ENCODE measurements around the gene TMEM219. TPM values are rescaled to one million over a fixed set of nuclear protein-coding genes. Genes with fewer than 3 reads are reported as not detected.

TMEM219 gene
- total and polyA plus RNA-seq, 10 of the 15 experiments (the other 5 are each of a cell fraction or from before 2014, with no cell fraction given), result 33.6 to 74.6 (median 56.5) TPM

GRCh38 chr16:29940656-29941055, 21.2 kb upstream of the TMEM219 start:
- Histone ChIP-seq H3K4me1 (ENCODE audit: control insufficient read depth, insufficient read depth, low read length) (no peaks in the 10 kb centered on the region), H3K79me2 (ENCODE audit: control insufficient read depth, insufficient read depth, low read length) (no peaks in the 10 kb centered on the region), H2AFZ (ENCODE audit: control insufficient read depth, low read depth, low read length) (no peak overlapping the region), H3K9me3 (replicated peaks; ENCODE audit: control insufficient read depth, insufficient read depth, low read length) (no peaks in the 10 kb centered on the region), H4K20me1 (ENCODE audit: control insufficient read depth, insufficient read depth) (no peaks in the 10 kb centered on the region), H3K27ac (ENCODE audit: control insufficient read depth, insufficient read depth) (no peak overlapping the region), H3K27me3 (replicated peaks in 1 of 2; ENCODE audit: control insufficient read depth in 2 of 2, insufficient read depth in 2 of 2, low read length in 1 of 2) (no peaks in the 10 kb centered on the region; a peak in 3 of 4 replicates), H3K9ac (ENCODE audit: control insufficient read depth, insufficient read depth, low read length) (no peak overlapping the region), H3K4me3 (no peak overlapping the region), H3K4me2 (ENCODE audit: control insufficient read depth, insufficient read depth) (no peak overlapping the region), H3K36me3 (ENCODE audit: control insufficient read depth in 2 of 2, insufficient read depth in 2 of 2, low read length in 1 of 2) (no peaks in the 10 kb centered on the region)
- BruUV-seq (replicated peaks), result no TSS peak
- SMC1A ChIA-PET (ENCODE audit: uncharacterized antibody, unreplicated experiment), result interaction anchor here (1.5 kb wide), 1 partner anchor 93 kb away, joined by 3 read pairs; no protein-coding TSS in a partner anchor
- intact Hi-C loops (cut with micrococcal nuclease; ENCODE audit: unreplicated experiment), result no loop called here
- DNase-seq (ENCODE audit: low read depth, low spot score), result no peak
- no peak for FAIRE-seq
- ATAC-seq, result no peak
- 75% methylated on average over 4 of the region's 4 CpGs for WGBS (ENCODE audit: insufficient coverage, insufficient replicate concordance, low lambda C conversion rate, missing lambda C conversion rate)
- in situ Hi-C loops (cut with MboI), result no loop called here
- POLR2A ChIA-PET, result interaction anchor here (0.6 kb wide), 1 partner anchor 33 kb away, joined by 3 read pairs; the partner anchor contains the start of gene TAOK2
- RAD21 ChIA-PET (ENCODE audit: unreplicated experiment), result no interaction called here
- TF ChIP-seq IKZF1 (conservative IDR thresholded peaks at IDR 0.05) (no peak), CBFB (IDR thresholded peaks at IDR 0.05; ENCODE audit: low read depth) (no peak), BMI1 (IDR thresholded peaks at IDR 0.05; ENCODE audit: borderline replicate concordance) (no peak), FOXK2 (IDR thresholded peaks at IDR 0.05) (no peak), BCLAF1 (IDR thresholded peaks at IDR 0.05) (no peak), ELK1 (IDR thresholded peaks at IDR 0.05; ENCODE audit: low read depth, low read length) (no peak), BACH1 (IDR thresholded peaks at IDR 0.05; ENCODE audit: borderline replicate concordance) (no peak), KAT2A (conservative IDR thresholded peaks at IDR 0.05; ENCODE audit: control insufficient read depth, low read depth, low read length) (no peak), NFIC (IDR thresholded peaks at IDR 0.05; ENCODE audit: low read depth, low read length) (no peak), MYB (IDR thresholded peaks at IDR 0.05; ENCODE audit: borderline replicate concordance, low read depth, low read length) (no peak), STAT1 (conservative IDR thresholded peaks at IDR 0.05) (no peak), ZNF274 (IDR thresholded peaks at IDR 0.05; ENCODE audit: insufficient read depth, insufficient read length) (no peak), ZNF24 (IDR thresholded peaks at IDR 0.05) (no peak)
- CTCF ChIA-PET, result interaction anchor here (1.4 kb wide), 1 partner anchor 14 kb away, joined by 4 read pairs; the partner anchor contains the start of gene KCTD13

Measured in GM12878 (cell line).